Stomach (tissue), 4 donors: ENCODE data around the gene CAPN15.

Experiments
- CTCF ChIP-seq, 7 experiments: fragments of 450-650 bp in 4 of 7; fragments of 200-600 bp in 3 of 7; sonication (generic) in 3 of 7; IDR thresholded peaks; one replicate each; pipeline ENCODE4 v1.5.1; 2016 to 2019; ENCODE audit warnings: antibody characterized with exemption in 7 of 7, control low read depth in 2 of 7, mild to moderate bottlenecking in 1 of 7
- EP300 ChIP-seq: sonication (generic); formaldehyde crosslinking; IDR thresholded peaks from one replicate; pipeline ENCODE4 v1.6.1; 2017; ENCODE audit warnings: antibody characterized with exemption
- POLR2A ChIP-seq, 4 donors: fragments of 450-650 bp; IDR thresholded peaks; one replicate each; pipeline ENCODE4 v1.6.1; 2016; ENCODE audit warnings: antibody characterized with exemption in 4 of 4, control low read depth in 2 of 4, mild to moderate bottlenecking in 1 of 4, moderate library complexity in 1 of 4
- POLR2AphosphoS5 ChIP-seq, 3 donors: sonication (generic); formaldehyde crosslinking; IDR thresholded peaks; one replicate each; pipeline ENCODE4 v1.6.1; 2016; ENCODE audit warnings: antibody characterized with exemption in 3 of 3

DNA sequence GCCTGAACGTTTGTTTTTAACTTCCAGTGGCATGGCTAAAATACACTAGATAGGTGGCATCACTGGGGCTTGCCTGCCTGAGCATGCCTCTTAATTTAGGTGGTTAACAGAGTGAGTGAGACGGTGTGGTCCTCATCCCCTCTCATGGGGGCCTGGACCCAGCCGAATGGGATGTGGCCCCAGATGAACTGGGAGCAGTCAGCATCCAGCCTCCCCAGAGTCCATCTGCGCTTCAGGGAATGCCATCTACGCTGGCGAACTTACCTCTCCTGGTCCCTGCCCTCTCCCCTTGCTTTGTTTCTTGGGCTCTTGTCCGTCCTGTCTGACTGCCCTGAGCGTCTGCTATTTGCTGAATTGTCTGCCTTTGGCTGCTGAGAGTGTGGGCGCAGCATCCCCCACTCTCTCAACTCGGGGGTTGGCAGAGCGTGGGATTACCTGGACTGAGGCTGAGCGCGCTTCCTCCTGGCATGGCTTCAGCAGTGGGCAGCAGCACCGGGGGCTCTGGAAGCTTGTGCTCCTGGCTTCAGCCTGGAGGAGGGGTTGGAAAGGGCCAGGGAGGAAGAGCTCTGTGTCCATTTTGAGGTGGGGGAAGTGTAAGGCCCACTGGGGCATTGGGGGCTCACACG is 64.5 kb downstream of the CAPN15 start:
- TF ChIP-seq POLR2AphosphoS5 (IDR thresholded peaks at IDR 0.05): no peak
- no peak for TF ChIP-seq CTCF (IDR thresholded peaks at IDR 0.05)
- no peak for TF ChIP-seq POLR2A (IDR thresholded peaks at IDR 0.05)
- TF ChIP-seq EP300: no peak
